Fibroblast of the aortic adventitia (primary cell): ENCODE measurements around the gene TAGAP. TPM values are rescaled to one million over a fixed set of nuclear protein-coding genes. Genes with fewer than 3 reads are reported as not detected.
"Not testable (repeated sequence)": the region's sequence is repeated elsewhere in the genome, so short reads cannot be mapped to it uniquely, and the experiment has no call there.

ENCODE experiments used
- DNase-seq: peaks from one replicate; pipeline ENCODE4 v3.0.0-alpha.2; 2010; ENCODE audit warnings: low read depth
- H3K4me3 ChIP-seq: 2 replicates; pipeline ENCODE4 v1.5.1; 2011; ENCODE audit warnings: low read depth, mild to moderate bottlenecking, control low read depth, low read length, moderate library complexity
- total RNA-seq: library from RNA; depleted of rRNA; stranded (reverse); fragments of >200 nt; gene quantifications from 2 replicates; pipeline ENCODE4 v1.2.3, GENCODE V29; 2012; ENCODE audit warnings: low replicate concordance
- TF ChIP-seq, protein P1 (sequence below): IDR thresholded peaks from 2 replicates; pipeline ENCODE4 v1.5.1; 2011; ENCODE audit warnings: mild to moderate bottlenecking, low read length, control low read depth, inconsistent platforms; ENCODE audit not compliant: insufficient read depth

Gene TAGAP
- total RNA-seq, 1 donor = not detected

DNA sequence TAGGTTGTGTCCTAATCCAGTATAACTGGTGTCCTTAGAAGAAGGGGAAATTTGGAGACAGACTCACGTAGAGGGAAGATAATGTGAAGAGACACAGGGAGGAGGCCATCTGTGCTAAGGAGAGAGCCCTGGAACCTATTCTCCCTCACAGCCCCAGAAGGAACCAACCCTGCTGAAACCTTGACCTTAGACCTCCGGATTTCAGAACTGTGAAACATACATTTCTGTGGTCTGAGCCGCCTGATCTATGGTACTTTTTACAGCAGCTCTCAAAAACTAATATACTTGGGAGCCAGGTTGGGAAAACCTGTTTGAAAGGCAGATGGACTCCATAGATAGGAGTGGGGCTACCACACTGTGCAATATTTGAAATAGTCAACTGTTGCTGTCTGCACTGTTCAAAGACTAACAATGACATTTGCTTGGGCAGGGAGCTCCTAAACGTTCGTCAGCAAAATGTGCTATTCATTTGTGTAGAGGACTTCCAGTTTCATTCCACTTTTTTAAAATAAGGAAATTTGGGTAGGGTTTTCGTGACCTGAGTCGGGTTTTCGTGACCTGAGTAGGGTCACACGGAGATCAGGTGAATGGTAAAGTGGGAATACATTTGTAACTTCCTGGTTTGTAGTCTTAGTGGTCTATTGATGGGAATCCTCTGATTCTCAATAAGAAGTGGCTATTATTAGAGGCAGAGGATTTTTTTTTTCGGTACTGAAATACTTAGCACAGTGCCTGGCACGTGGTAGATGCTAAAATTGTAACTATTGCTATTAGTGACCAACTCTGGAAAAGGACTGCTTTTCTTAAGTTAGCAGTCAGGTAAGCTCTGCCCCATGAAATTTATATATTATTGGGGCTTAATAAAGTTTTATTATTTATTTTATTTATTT is 11.4 kb downstream of the TAGAP start:
- no peak overlapping the region for H3K4me3 ChIP-seq
- TF ChIP-seq, protein P1, sequence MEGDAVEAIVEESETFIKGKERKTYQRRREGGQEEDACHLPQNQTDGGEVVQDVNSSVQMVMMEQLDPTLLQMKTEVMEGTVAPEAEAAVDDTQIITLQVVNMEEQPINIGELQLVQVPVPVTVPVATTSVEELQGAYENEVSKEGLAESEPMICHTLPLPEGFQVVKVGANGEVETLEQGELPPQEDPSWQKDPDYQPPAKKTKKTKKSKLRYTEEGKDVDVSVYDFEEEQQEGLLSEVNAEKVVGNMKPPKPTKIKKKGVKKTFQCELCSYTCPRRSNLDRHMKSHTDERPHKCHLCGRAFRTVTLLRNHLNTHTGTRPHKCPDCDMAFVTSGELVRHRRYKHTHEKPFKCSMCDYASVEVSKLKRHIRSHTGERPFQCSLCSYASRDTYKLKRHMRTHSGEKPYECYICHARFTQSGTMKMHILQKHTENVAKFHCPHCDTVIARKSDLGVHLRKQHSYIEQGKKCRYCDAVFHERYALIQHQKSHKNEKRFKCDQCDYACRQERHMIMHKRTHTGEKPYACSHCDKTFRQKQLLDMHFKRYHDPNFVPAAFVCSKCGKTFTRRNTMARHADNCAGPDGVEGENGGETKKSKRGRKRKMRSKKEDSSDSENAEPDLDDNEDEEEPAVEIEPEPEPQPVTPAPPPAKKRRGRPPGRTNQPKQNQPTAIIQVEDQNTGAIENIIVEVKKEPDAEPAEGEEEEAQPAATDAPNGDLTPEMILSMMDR = no peak
- no peak for DNase-seq

DNA sequence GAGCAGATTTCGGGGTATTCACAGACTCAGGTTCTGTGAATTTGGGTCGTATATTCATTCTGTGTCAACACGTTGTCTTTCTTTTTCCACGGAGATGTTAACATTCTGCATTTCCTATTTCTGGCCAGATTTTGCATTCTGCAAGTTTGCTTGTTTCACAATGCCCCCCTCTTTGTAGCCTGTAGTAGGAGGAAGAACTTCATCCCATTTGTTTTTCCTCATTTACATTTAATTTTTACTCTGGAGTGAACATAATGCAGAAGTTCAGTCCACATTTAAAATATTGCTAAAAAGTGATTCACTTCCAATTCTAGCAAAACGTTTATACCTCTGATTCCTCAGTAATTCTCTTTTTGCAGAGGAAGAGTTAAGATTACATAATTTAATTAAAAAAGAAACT is 12.9 kb downstream of the TAGAP start:
- TF ChIP-seq, protein P1 = no peak
- no peak for DNase-seq
- H3K4me3 ChIP-seq = no peak overlapping the region

DNA sequence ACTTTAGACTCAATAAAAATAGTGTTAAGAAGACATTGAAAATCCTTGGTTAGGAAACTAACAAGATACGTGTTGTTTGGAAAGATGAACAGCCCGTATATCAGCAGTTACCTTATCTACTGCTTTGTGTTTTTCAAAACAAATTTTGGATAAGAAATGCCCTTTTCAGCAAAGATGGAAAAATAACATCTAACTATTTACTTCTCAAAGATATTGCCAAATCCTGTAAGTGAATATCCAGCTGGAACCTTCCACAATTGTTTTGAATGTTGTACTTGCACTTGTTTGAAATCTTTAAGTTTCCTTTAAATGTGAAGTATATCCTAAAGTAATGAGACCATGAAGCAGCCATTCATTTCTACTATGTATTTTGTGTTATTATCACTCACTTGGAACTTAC is 14.6 kb downstream of the TAGAP start:
- TF ChIP-seq, protein P1 = no peak
- no peak overlapping the region for H3K4me3 ChIP-seq
- no peak for DNase-seq

DNA sequence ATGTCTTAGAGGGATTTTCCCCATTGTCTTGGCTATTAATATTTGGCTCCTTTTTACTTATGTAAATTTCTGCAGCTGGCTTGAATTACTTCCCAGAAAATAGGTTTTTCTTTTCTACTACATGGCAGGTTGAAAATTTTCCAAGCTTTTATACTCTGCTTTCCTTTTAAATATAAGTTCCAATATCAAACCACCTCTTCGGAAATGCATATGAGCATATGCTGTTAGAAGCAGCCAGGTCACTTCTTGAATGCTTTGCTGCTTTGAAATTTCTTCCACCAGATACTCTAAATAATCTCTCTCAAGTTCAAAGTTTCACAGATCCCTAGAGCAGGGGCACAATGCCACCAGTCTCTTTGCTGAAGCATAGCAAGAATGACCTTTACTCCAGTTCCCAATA is 19.6 kb downstream of the TAGAP start:
- not testable (repeated sequence) for DNase-seq, H3K4me3 ChIP-seq

DNA sequence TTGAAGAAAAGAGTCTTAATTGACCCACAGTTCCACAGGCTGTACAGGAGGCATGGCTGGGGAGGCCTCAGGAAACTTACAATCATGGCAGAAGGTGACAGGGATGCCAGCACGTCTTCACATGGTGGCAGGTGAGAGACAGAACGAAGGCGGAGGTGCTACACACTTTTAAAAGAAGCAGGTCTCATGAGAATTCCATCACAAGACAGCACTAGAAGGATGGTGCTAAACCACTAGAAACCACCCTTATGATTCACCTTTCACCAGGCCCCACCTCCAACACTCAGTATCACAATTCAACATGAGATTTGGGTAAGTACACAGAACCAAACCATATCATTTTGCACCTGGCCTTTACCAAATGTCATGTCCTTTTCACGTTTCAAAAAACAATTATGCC is 20.9 kb downstream of the TAGAP start:
- DNase-seq = no peak
- H3K4me3 ChIP-seq = no peak overlapping the region
- TF ChIP-seq, protein P1 = no peak

DNA sequence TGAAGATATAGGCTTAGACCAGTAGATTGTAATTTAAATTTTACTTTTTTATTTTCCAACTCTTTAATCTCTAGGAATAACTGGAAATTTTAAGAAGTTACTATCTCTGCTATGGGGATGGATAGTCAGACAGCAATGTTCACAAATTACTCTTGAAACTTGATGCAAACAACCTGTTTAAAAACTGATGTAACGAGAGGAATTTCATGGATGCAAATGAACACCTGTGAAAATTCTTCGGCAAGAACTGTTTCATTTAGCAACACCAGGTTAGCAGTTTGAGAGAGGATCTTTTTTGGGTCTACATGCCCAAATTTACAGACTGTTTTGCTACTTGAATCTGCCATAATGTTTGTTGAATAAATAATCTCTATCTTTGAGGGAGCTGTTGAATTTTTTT is 24.8 kb downstream of the TAGAP start:
- no peak for DNase-seq
- TF ChIP-seq, protein P1 = no peak
- no peak overlapping the region for H3K4me3 ChIP-seq

DNA sequence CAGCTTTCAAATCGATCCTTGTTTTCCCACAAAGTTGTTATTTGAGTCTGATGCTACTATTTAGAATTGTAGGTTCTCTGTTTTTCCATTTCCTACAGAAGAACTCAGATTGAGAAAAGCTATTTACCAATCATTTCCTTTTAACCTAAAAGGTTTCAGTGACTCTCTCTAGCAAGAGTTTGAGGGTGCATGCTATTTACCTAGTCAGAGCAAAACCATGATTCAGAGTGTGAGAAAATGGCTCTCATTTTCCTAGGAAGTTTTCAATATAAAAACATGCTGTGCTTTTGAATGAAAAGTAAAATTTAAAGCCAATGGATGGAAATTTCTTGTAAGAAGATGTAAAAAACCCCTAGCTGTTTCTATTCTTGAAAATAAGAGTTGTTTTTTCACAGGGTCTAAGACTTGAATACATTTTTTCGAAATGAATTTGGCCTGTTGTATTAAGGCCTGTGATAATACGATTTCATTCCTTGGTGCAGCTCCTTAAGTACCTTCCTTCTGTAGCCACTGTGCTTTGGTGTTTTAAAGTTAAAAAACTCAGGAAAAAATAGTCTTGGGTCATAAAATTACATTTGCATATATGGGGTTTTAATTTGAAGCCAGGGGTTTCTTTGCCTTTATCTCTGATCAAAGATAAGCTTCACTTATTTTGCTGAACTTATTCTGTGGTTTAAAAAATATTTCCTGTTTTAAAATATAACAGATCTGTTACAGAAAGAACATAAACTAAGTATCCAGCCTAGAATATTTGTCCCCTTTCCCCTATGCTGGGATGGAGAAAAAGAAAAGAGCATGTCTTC is 26.8 kb downstream of the TAGAP start:
- DNase-seq = no peak
- TF ChIP-seq, protein P1 = no peak
- no peak overlapping the region for H3K4me3 ChIP-seq
